Breast epithelium (tissue), 3 donors: Measurements from ENCODE around the gene NPRL2.

Source experiments
- POLR2A ChIP-seq: fragments of 450-650 bp; IDR thresholded peaks from one replicate; pipeline ENCODE4 v1.6.1; 2016; ENCODE audit warnings: antibody characterized with exemption, mild to moderate bottlenecking, moderate library complexity
- POLR2AphosphoS5 ChIP-seq, 3 donors: sonication (generic); formaldehyde crosslinking; IDR thresholded peaks; one replicate each; pipeline ENCODE4 v1.6.1; 2017; ENCODE audit warnings: antibody characterized with exemption in 3 of 3
- TF ChIP-seq, protein P1 (sequence below), 3 donors: fragments of 450-650 bp; IDR thresholded peaks; one replicate each; pipeline ENCODE4 v1.5.1; 2016 to 2017; ENCODE audit warnings: antibody characterized with exemption in 3 of 3, mild to moderate bottlenecking in 3 of 3, moderate library complexity in 3 of 3

DNA sequence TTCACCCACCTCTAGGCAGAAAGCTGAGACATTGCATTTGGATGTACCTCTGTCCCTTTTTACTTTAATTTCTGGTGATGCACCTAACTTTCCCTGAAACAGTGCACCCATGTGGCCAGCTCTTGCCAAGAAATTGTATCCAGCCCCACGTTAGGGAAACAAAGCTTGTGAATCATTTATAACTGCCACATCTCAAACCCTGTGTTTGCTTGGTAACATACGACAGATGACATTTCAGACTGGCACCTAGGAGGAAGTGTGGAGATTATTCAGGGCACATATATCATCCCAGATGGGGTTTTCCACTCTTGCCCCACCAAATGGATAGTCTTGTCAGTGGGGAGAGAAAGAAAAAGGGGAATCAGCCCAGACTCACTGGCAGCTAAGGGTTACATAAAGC is 2.2 kb upstream of the NPRL2 start:
- TF ChIP-seq, protein P1, sequence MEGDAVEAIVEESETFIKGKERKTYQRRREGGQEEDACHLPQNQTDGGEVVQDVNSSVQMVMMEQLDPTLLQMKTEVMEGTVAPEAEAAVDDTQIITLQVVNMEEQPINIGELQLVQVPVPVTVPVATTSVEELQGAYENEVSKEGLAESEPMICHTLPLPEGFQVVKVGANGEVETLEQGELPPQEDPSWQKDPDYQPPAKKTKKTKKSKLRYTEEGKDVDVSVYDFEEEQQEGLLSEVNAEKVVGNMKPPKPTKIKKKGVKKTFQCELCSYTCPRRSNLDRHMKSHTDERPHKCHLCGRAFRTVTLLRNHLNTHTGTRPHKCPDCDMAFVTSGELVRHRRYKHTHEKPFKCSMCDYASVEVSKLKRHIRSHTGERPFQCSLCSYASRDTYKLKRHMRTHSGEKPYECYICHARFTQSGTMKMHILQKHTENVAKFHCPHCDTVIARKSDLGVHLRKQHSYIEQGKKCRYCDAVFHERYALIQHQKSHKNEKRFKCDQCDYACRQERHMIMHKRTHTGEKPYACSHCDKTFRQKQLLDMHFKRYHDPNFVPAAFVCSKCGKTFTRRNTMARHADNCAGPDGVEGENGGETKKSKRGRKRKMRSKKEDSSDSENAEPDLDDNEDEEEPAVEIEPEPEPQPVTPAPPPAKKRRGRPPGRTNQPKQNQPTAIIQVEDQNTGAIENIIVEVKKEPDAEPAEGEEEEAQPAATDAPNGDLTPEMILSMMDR (IDR thresholded peaks at IDR 0.05), result no peak
- TF ChIP-seq POLR2A (no peak), POLR2AphosphoS5 (IDR thresholded peaks at IDR 0.05) (no peak)
